ENCODE data around the gene ACOXL. TPM values are rescaled to one million over a fixed set of nuclear protein-coding genes. Genes with fewer than 3 reads are reported as not detected.

ACOXL gene
- total and polyA plus RNA-seq, 2 of the 8 experiments (the other 6 are each of a cell fraction or from before 2014, with no cell fraction given) = 11.4 to 20.6 TPM

GRCh38 chr2:111057045-111057444 is 324.7 kb downstream of the ACOXL start (continued):
- no peak for TF ChIP-seq YY1 (IDR thresholded peaks at IDR 0.05; ENCODE audit: low read depth, low read length)
